Measurements from ENCODE around the gene MLXIPL. TPM values are rescaled to one million over a fixed set of nuclear protein-coding genes. Genes with fewer than 3 reads are reported as not detected.

The MLXIPL gene
- total RNA-seq, 1 experiment from 2014 or later: 6.1 TPM

- H3K23me2 ChIP-seq (ENCODE audit: insufficient read length, low read depth, low read length, poor library complexity, severe bottlenecking): peaks cover 8% of the 10 kb centered on the region
- no CpG with 5 or more reads among the region's 75 CpGs for WGBS (ENCODE audit: extremely low coverage, insufficient read length, low lambda C conversion rate)
- peak within 1 kb of the TSS; percentile 88 for H3K14ac ChIP-seq (ENCODE audit: insufficient read depth, low read length)
- H2BK20ac ChIP-seq (ENCODE audit: low read depth, low read length, poor library complexity, severe bottlenecking): no peak within 1 kb of the TSS
- no peaks in the 10 kb centered on the region for H3K4me1 ChIP-seq (ENCODE audit: insufficient read depth, low read length)
- Mint-ChIP-seq H3K4me1 (peaks cover 14 to 19% of the 10 kb centered on the region in 2 experiments), H3K4me3 (peak within 1 kb of the TSS; percentile 85 to 93), H3K9me3 (no peaks in the 10 kb centered on the region), H3K36me3 (ENCODE audit: insufficient read depth in 1 of 3, low read depth in 3 of 3) (peaks cover 11 to 24% (median 19%) of the 10 kb centered on the region in 3 experiments; a peak in 6 of 7 replicates), H3K27ac (peak within 1 kb of the TSS; percentile 84 to 98 (median 94)), H3K27me3 (ENCODE audit: low read depth) (peaks cover 54% of the 10 kb centered on the region)
- H4K5ac ChIP-seq (ENCODE audit: insufficient read length, low read depth, low read length): no peak within 1 kb of the TSS
- H2BK5ac ChIP-seq (ENCODE audit: insufficient read length, low read length): no peak within 1 kb of the TSS
- peaks cover 2% of the 10 kb centered on the region; the same call in 1 of the 2 replicates for H3K27me3 ChIP-seq (ENCODE audit: insufficient read depth, low read length)
- no peak within 1 kb of the TSS for H2AK5ac ChIP-seq (ENCODE audit: insufficient read length, low read length)
- no peak within 1 kb of the TSS for H2BK15ac ChIP-seq (ENCODE audit: low read depth, low read length)
- no peak within 1 kb of the TSS for H4K8ac ChIP-seq (replicated peaks; ENCODE audit: insufficient read length, low read depth, low read length)
- peak within 1 kb of the TSS; percentile 76 for H3K18ac ChIP-seq (ENCODE audit: insufficient read length, low read depth, low read length)
- H3K9me3 ChIP-seq (ENCODE audit: control insufficient read depth, low read depth, low read length): no peaks in the 10 kb centered on the region
- no peak within 1 kb of the TSS for H2BK120ac ChIP-seq (ENCODE audit: low read depth, low read length, poor library complexity, severe bottlenecking)
- DNase-seq: peak; percentile 99
- no peak within 1 kb of the TSS for H3K4ac ChIP-seq (ENCODE audit: low read depth, low read length)
- H3T11ph ChIP-seq (ENCODE audit: low read length): no peak within 1 kb of the TSS
- H2BK12ac ChIP-seq (ENCODE audit: insufficient read length, low read depth, low read length): no peak within 1 kb of the TSS
- no peak within 1 kb of the TSS for H3K23ac ChIP-seq (ENCODE audit: insufficient read length, low read depth, low read length)
- peak within 1 kb of the TSS; percentile 92 for H3K4me2 ChIP-seq (ENCODE audit: insufficient read depth, insufficient read length, low read length)
- TF ChIP-seq, protein P1, sequence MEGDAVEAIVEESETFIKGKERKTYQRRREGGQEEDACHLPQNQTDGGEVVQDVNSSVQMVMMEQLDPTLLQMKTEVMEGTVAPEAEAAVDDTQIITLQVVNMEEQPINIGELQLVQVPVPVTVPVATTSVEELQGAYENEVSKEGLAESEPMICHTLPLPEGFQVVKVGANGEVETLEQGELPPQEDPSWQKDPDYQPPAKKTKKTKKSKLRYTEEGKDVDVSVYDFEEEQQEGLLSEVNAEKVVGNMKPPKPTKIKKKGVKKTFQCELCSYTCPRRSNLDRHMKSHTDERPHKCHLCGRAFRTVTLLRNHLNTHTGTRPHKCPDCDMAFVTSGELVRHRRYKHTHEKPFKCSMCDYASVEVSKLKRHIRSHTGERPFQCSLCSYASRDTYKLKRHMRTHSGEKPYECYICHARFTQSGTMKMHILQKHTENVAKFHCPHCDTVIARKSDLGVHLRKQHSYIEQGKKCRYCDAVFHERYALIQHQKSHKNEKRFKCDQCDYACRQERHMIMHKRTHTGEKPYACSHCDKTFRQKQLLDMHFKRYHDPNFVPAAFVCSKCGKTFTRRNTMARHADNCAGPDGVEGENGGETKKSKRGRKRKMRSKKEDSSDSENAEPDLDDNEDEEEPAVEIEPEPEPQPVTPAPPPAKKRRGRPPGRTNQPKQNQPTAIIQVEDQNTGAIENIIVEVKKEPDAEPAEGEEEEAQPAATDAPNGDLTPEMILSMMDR (conservative IDR thresholded peaks at IDR 0.05): peak; percentile 13; the same call in 1 of the 3 replicates
- no peak within 1 kb of the TSS for H3K27ac ChIP-seq (ENCODE audit: insufficient read length, low read depth, low read length)
- H3K56ac ChIP-seq (ENCODE audit: insufficient read length, low read depth, low read length): no peak within 1 kb of the TSS
- no peaks in the 10 kb centered on the region for H3K79me1 ChIP-seq (ENCODE audit: insufficient read depth, low read depth, low read length, poor library complexity, severe bottlenecking)
- no peak within 1 kb of the TSS for H4K91ac ChIP-seq (ENCODE audit: insufficient read length, low read depth, low read length)
- H3K9ac ChIP-seq (ENCODE audit: extremely low read depth, insufficient read length, low read length): peak within 1 kb of the TSS; percentile 82
- no peaks in the 10 kb centered on the region for H3K79me2 ChIP-seq (ENCODE audit: insufficient read depth, low read length)
- H2AFZ ChIP-seq (ENCODE audit: low read length): no peak within 1 kb of the TSS
- H4K20me1 ChIP-seq (ENCODE audit: control insufficient read depth, insufficient read depth, insufficient read length): no peaks in the 10 kb centered on the region
Observed at GRCh38 chr7:73578342-73579128, 45.8 kb downstream of the MLXIPL start, which contains the start of gene TBL2. Gene TBL2 (minus strand): TSS chr7:73578579. CDS start chr7:73578549, 30 bp downstream.

Measured in H9 (cell line).